Measurements from ENCODE around the gene GTPBP3.
A peak's percentile ranks its signal among the peaks of the same experiment; 100 is the strongest.
"Not testable (repeated sequence)": the region's sequence is repeated elsewhere in the genome, so short reads cannot be mapped to it uniquely, and the experiment has no call there.

The GTPBP3 gene, protein sequence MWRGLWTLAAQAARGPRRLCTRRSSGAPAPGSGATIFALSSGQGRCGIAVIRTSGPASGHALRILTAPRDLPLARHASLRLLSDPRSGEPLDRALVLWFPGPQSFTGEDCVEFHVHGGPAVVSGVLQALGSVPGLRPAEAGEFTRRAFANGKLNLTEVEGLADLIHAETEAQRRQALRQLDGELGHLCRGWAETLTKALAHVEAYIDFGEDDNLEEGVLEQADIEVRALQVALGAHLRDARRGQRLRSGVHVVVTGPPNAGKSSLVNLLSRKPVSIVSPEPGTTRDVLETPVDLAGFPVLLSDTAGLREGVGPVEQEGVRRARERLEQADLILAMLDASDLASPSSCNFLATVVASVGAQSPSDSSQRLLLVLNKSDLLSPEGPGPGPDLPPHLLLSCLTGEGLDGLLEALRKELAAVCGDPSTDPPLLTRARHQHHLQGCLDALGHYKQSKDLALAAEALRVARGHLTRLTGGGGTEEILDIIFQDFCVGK

DNA sequence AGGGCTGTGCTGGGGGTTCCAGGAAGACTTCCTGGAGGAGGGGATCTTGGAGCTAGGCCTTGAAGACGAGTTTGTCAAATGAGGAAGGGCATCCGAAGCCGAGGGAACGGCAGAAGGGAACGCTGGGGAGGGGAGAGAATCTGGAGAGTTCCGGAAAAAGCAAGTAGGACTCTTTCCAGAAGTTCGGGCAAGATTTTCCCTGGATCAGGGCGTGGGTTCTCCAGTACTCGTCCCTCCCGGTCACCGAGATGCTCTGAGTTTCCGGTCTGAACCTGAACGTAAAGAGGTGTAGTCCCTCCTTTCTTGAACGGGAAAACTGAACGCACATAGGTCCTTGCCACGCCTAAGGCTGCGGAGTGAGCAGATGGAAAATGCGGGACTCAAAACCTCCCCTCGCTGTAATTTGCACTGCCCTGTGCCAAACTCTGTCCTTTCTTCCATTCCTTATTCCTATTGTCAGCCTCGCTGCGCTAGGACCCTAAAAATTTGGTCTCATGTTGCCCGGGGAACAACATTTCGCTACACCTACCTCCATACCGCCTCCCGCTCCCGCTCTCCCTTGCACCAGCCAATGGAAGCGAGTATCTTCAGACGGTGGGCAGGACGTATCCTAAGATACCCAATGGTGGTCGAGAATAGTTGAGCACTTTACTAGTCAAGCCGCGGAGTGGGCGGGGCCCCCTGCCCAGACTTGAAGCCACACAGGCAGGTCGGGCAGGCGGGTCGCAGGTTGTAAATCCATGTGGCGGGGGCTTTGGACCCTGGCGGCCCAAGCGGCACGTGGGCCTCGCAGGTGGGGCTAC is at the start of gene GTPBP3:
Gene GTPBP3, plus strand, starts transcription at position 682 of the 803 bp plus-strand sequence. Its CDS starts 59 bp downstream, at position 741.
- in situ Hi-C loops (cut with HindIII; ENCODE audit: low pct_unique_long_range_greater_than_20kb, low sequenced_read_pairs): no loop called here
- TF ChIP-seq JUND (IDR thresholded peaks at IDR 0.05; ENCODE audit: low read depth): no peak
- peak; percentile 93 to 98 for DNase-seq (ENCODE audit: low read depth in 1 of 2, low spot score in 1 of 2)

DNA sequence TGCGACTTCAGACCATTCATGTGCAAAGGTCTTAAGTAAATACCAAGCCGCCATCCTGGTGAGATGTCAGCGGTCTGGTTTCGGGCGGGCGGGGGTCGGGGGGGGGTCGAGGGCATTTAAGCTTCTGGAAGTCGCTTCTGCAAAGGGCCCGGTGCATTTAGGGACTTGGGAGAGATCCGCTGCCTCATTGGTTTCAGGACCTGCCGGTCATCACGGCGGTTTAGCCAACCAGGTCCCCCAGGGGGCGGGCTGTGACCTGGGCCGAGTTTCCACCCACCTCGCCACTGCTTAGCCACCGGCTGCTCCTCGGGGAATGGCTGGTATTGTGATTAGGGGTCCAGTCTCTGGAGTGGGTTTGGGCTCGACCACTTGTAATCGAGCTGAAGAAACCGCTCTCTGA is 47.9 kb upstream of the GTPBP3 start:
- DNase-seq (ENCODE audit: low read depth in 1 of 2, low spot score in 1 of 2): peak in 1 of 2 experiments; percentile 54
- TF ChIP-seq JUND (IDR thresholded peaks at IDR 0.05; ENCODE audit: low read depth): no peak
- in situ Hi-C loops (cut with HindIII; ENCODE audit: low pct_unique_long_range_greater_than_20kb, low sequenced_read_pairs): no loop called here

DNA sequence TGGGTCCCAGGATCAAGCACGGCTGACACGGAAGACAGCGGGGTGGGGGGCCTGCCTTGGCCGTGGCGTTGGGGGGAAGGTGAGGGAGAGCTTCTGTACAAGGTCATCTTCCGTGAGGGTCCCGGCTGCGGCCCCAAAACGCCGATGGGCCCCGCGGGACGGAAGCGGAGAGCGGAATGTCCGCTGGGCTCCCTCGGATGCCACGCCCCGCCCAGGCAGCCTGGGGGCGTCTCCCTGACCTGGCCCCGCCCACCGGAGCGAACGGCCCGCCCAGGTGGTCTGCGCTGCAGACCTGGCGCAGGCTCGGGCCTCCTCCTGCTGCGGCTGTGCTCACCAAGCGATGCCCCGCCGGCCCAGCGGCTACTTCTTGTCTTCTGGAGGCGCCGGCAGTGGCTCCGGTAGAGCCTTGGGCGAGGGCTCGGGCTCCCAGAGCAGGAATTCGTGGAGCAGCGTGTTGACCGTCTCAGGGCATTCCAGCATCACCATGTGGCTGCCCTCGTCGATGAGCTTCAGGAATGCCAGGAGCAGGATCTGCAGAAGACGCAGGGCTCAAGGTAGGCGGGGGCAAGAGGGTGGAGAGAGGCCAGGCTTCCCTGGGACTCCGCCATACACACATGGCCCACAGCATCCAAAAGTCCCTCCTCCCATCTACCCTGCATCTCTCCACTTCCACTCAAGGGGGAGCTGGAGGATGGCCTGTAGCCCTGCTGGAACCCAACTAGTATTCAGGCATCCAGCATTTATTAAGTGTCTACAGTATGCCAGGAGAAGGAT is 44.9 kb upstream of the GTPBP3 start:
- TF ChIP-seq JUND (IDR thresholded peaks at IDR 0.05; ENCODE audit: low read depth): no peak
- in situ Hi-C loops (cut with HindIII; ENCODE audit: low pct_unique_long_range_greater_than_20kb, low sequenced_read_pairs): no loop called here
- DNase-seq (ENCODE audit: low read depth in 1 of 2, low spot score in 1 of 2): peak; percentile 62 to 82

DNA sequence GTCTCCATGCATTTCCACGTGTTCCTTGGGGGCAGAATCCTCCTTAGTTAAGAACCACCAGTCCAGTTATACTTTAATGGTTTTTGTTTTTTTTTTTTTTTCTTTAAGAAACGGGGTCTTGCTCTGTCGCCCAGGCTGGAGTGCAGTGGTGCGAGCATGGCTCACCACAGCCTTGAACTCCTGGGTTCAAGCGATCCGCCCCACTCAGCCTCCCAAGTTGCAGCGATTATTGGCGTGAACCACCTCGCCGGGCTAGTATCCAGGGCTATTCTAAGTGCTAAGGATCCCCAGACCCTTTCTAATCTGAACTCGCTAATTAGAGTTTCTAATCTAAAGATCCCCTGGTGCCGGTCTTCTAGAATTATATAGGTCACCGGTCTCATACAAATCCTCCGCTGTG is 43.7 kb upstream of the GTPBP3 start:
- TF ChIP-seq JUND (IDR thresholded peaks at IDR 0.05; ENCODE audit: low read depth): no peak
- in situ Hi-C loops (cut with HindIII; ENCODE audit: low pct_unique_long_range_greater_than_20kb, low sequenced_read_pairs): no loop called here
- DNase-seq (ENCODE audit: low read depth in 1 of 2, low spot score in 1 of 2): no peak

DNA sequence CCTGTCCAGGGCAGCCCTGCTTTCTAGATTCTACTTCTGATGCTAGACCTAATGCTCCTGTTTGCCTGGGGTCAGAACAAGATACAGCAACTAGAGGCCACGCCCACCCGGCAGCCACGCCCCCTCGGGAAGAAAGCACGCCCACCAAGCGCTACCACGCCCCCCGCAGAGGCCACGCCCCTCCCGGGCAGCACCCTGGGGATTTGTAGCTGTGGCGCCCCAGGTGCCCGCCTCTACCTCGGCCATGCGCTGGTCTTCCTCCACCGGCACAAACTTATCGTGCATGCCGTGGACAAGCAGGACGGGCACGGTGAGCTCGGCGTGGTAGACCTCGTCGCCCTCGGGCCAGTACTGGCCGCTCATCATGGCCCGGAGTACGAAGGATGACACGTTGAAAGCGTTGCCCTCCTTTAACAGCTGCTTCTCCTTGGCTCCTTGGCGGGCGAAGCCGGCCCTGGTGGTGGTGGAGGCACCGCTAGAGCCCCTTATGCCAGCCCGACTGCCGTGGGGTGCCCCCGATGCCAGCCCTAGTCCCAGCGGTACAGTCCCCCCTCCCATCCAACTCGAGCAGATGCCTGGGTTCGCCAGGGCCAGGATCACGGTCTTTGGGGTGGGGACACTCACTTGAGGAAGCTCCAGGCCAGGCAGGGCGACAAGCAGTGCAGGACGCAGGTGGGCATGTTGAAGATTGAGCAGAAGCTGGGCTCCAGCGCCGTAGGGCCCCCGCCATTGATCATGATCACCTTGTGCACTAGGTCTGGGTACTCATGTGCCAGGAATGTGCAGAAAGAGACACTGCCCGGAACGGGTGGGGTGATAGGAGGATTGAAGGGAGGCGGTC is 43.1 kb upstream of the GTPBP3 start:
- TF ChIP-seq JUND (IDR thresholded peaks at IDR 0.05; ENCODE audit: low read depth): no peak
- in situ Hi-C loops (cut with HindIII; ENCODE audit: low pct_unique_long_range_greater_than_20kb, low sequenced_read_pairs): no loop called here
- DNase-seq (ENCODE audit: low read depth in 1 of 2, low spot score in 1 of 2): peak; percentile 62 to 75

DNA sequence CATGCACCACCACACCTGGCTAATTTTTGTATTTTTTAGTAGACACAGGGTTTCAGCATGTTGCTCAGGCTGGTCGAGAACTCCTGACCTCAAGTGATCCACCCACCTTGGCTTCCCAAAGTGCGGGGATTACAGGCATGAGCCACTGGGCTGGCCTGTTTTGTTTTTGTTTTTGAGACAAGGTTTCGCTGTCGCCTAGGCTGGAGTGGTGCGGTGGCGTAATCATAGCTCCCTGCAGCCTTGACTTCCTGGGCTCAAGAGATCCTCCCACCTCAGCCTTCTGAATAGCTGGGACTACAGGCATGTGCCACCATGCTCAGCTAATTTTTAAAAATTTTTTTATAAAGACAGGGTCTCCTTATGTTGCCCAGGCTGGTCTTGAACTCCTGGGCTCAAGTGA is 41.8 kb upstream of the GTPBP3 start:
- DNase-seq (ENCODE audit: low read depth in 1 of 2, low spot score in 1 of 2); in situ Hi-C loops (cut with HindIII; ENCODE audit: low pct_unique_long_range_greater_than_20kb, low sequenced_read_pairs): not testable (repeated sequence)

DNA sequence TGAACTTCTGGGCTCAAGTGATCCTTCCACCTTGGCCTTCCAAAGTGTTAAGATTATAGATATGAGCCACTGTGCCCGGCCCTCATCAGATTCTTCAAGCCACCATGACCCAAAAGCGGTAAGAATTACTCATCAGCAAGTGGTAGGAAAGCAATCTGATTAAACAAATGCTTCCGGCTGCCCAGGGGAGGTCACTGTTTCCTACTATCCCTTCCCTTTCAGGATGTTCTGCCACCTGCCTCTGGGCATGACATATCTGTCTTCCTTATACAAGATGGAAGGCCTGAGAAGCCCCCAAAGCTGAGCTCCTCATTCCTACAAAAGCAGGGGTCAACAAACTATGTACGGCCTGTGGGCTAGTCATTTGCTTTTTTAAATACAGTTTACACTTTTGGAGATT is 41.1 kb upstream of the GTPBP3 start:
- DNase-seq (ENCODE audit: low read depth in 1 of 2, low spot score in 1 of 2): peak in 1 of 2 experiments; percentile 52
- no peak for TF ChIP-seq JUND (IDR thresholded peaks at IDR 0.05; ENCODE audit: low read depth)
- in situ Hi-C loops (cut with HindIII; ENCODE audit: low pct_unique_long_range_greater_than_20kb, low sequenced_read_pairs): no loop called here

DNA sequence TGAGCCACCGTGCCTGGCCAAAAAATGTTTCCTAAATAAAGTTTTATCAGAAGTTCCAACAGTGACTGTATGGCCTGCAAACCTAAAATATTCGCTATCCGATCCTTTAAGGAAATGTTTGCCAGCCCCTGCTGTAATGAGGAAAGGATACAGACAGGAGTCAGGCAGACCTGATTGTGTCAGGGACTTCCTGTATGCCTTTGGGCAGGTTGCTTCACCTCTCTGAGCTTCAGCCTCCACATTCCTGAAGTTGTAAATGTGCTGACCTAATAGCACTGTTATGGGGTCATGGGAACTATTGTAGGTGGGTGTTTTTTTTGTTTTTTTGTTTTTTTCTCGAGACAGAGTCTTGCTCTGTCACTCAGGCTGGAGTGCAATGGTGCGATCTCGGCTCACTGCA is 40.4 kb upstream of the GTPBP3 start:
- no peak for TF ChIP-seq JUND (IDR thresholded peaks at IDR 0.05; ENCODE audit: low read depth)
- in situ Hi-C loops (cut with HindIII; ENCODE audit: low pct_unique_long_range_greater_than_20kb, low sequenced_read_pairs): no loop called here
- peak in 1 of 2 experiments; percentile 42 for DNase-seq (ENCODE audit: low read depth in 1 of 2, low spot score in 1 of 2)

DNA sequence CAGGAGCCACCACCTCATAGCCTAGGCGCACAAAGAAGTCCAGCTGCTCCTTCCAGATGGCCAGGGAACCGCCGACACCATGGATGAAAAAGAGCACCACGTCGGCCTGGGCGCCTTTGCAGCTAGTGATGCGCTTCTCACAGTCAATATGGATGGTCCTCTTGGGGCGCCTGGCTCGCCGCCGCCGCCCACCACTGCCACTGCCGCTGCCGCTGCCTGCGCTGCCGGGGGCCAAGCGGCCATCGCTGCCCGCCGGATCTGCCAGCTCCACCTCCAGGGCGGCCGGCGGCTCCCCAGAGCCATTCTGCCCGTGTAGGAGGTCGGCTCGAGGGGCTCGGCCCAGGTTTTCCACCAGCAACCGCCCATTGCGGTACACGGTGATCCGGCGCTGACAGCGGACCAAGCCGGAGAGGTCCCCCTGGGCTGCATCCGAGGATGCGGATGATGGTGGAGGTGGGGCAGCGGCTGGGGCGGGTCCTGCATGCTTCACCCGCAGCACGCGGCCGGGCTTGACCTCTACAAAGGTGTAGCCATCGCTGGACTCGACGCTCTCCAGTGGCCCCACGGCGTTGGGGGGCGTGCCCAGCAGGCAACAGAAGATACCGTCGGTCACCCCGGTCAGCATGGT is 36.2 kb upstream of the GTPBP3 start:
- in situ Hi-C loops (cut with HindIII; ENCODE audit: low pct_unique_long_range_greater_than_20kb, low sequenced_read_pairs): no loop called here
- no peak for DNase-seq (ENCODE audit: low read depth in 1 of 2, low spot score in 1 of 2)
- TF ChIP-seq JUND (IDR thresholded peaks at IDR 0.05; ENCODE audit: low read depth): no peak

DNA sequence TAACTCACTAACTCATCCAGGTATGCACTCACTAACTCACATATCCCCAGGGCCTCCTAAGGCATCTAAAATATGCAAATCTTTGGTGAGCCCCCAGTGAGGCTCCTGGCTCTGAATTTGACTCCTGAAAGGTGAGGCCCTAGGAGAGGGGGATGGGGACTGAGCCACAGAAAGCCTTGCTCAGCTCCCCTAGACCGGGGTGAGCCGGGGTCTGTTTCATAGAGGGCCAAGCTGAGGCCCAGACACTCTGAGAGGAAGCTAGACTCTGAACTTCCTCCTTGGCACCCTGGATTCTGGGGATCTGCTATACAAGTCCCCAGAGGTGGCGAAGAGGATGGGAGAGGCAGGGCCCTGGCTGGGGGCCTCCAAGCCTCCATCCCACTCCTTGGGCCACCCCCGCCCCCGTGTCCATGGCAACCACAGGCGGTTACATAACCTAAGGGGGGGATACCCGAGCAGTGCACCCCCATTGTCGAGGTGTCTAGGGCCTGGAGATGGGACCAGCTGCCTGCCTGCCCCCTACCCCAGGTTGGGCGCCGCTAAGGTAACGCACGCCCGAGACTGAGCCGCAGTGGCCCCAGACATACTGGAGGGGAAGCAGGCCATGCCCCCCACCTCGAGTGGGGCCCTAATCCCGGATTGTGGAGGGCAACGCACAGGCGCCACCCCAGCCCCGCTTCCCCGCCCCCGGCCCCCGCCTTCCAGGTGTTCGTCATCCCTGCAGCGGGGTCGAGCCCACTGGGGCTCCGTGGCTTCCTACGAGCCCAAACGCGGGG is 34.8 kb upstream of the GTPBP3 start:
- in situ Hi-C loops (cut with HindIII; ENCODE audit: low pct_unique_long_range_greater_than_20kb, low sequenced_read_pairs): no loop called here
- DNase-seq (ENCODE audit: low read depth in 1 of 2, low spot score in 1 of 2): peak in 1 of 2 experiments; percentile 24
- TF ChIP-seq JUND (IDR thresholded peaks at IDR 0.05; ENCODE audit: low read depth): no peak
